Muscle of leg (tissue), 11 donors: ENCODE measurements around the gene RNF208. TPM values are rescaled to one million over a fixed set of nuclear protein-coding genes. Genes with fewer than 3 reads are reported as not detected.

Experiments used
- DNase-seq: peaks from one replicate; pipeline ENCODE4 v3.0.0; 2013
- H3K27ac ChIP-seq: one replicate; pipeline ENCODE4 v1.5.1; 2013; ENCODE audit warnings: mild to moderate bottlenecking, low read length, control low read depth
- H3K27me3 ChIP-seq: one replicate; pipeline ENCODE4 v1.6.1; 2013; ENCODE audit warnings: low read length; ENCODE audit not compliant: control insufficient read depth, insufficient read depth
- H3K36me3 ChIP-seq: one replicate; pipeline ENCODE4 v1.6.1; 2013; ENCODE audit warnings: low read length; ENCODE audit not compliant: control insufficient read depth, insufficient read depth
- H3K4me1 ChIP-seq: one replicate; pipeline ENCODE4 v1.6.1; 2013; ENCODE audit warnings: low read length; ENCODE audit not compliant: control insufficient read depth, insufficient read depth
- H3K4me3 ChIP-seq: one replicate; pipeline ENCODE4 v1.5.1; 2013; ENCODE audit warnings: low read length, control low read depth
- H3K9me3 ChIP-seq: replicated peaks from 2 replicates; pipeline ENCODE4 v1.6.1; 2013; ENCODE audit warnings: low read depth, low read length; ENCODE audit not compliant: control insufficient read depth
- WGBS: methylation state at CpG from one replicate; pipeline ENCODE4 v1.1.5; 2013; ENCODE audit warnings: missing lambda C conversion rate; ENCODE audit not compliant: insufficient coverage; 5-methylcytosine and 5-hydroxymethylcytosine counted together
- polyA plus RNA-seq, 8 donors: library from polyadenylated mRNA; unstranded; fragments of 120-200 nt; gene quantifications; one replicate each; pipeline versions ENCODE4 v1.2.1 to v1.2.3, GENCODE V29; 2013; ENCODE audit warnings: inconsistent platforms in 1 of 8, low replicate concordance in 1 of 8; ENCODE audit not compliant: insufficient read length in 8 of 8, insufficient read depth in 1 of 8
- total RNA-seq: library from RNA; stranded (reverse); fragments of 120-200 nt; gene quantifications from one replicate; pipeline ENCODE4 v1.2.4, GENCODE V29; 2013

Gene RNF208
- total and polyA plus RNA-seq, 9 donors: 0.18 to 5.1 (median 2.6) TPM

DNA sequence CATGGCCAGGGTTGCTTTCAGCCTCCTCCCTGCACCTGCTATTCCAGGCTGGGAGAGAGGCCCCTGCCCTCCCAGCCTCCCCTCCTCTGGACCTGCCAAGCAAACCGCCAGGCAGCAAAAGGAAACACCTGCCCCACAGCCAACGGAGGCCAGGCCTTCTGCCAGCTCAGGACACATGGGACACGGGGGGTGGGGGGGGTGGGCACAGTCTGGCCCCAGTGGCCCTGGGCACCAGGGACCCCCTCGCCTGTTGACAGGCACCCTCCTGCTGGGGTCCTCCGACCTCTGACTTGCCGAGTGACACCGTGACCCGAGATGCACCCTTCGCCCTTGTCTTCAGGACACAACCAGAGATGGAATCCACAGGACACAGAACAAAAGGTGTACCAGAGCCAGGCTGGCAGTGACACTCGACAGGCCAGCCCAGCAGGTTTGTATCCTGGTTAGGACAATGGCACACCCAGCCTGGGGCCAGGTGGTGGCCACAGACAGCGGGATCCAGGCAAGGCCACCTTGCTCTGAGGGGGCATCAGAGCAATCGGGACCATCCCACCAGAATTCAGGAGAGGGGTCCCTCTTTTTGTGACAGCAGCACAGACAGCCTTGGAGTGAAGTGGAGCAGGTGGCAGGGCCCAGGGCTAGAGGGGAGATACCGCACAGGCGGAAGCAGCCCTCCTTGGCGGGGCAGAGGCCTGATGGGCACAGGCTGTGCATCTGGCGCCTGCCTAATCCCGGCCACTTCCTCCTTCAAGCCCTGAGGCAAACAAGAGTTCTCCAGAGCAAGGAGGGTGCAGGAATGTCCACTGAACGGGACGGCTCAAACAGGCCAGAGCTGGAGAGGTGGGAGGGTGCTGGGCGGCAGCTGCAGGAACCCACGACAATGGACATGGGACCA is 48.9 kb downstream of the RNF208 start:
- WGBS: 68% methylated on average over 16 of the region's 21 CpGs
- peaks cover 53% of the 10 kb centered on the region for H3K27me3 ChIP-seq

DNA sequence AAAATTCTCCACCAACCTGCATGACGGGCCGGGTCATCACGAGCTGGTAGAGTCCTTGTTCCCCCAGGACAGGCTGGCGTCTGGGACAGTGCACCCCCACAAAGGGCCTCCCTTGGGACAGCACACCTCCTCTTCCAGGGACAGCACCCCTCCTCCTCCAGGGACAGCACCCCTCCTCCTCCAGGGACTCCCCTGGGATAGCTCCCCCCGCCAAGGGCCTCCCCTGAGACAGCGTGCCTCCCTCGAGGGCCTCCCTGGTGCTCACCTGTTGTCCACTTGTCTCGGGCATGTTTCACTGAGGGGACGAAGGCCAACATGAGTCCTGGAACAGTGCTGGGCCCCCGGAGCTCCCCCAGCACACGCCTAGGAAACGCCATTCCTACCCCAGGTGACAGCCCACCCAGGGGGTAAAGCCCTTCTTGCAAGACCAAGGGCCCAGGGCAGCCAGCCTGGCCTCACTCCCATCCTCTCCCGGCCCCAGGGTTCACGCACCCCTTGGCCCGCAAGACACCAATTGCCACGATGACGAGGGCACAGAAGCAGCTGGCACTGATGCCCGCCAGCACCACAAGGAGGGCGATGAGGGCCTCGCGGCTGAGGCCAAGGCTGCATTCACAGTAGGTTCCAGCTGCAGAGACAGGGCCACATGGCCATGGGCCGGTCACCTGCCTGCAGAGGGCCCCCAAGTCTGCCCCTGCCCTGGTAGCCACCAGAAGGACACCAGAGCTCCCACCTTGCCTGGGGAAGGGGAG is 50.7 kb downstream of the RNF208 start:
- DNase-seq: no peak
- no peak overlapping the region for H3K27ac ChIP-seq
- H3K9me3 ChIP-seq: no peaks in the 10 kb centered on the region
- no peak overlapping the region for H3K4me3 ChIP-seq
- no peaks in the 10 kb centered on the region for H3K36me3 ChIP-seq
- 82% methylated on average over 22 of the region's 22 CpGs for WGBS
- peaks cover 15% of the 10 kb centered on the region for H3K4me1 ChIP-seq
- H3K27me3 ChIP-seq: peaks cover 71% of the 10 kb centered on the region

More for the DNA sequence above, 48.9 kb downstream of the RNF208 start:
- Histone ChIP-seq H3K4me1 (peaks cover 9% of the 10 kb centered on the region), H3K36me3 (peaks cover 11% of the 10 kb centered on the region), H3K4me3 (no peak overlapping the region), H3K9me3 (no peaks in the 10 kb centered on the region), H3K27ac (no peak overlapping the region)
- DNase-seq: no peak

DNA sequence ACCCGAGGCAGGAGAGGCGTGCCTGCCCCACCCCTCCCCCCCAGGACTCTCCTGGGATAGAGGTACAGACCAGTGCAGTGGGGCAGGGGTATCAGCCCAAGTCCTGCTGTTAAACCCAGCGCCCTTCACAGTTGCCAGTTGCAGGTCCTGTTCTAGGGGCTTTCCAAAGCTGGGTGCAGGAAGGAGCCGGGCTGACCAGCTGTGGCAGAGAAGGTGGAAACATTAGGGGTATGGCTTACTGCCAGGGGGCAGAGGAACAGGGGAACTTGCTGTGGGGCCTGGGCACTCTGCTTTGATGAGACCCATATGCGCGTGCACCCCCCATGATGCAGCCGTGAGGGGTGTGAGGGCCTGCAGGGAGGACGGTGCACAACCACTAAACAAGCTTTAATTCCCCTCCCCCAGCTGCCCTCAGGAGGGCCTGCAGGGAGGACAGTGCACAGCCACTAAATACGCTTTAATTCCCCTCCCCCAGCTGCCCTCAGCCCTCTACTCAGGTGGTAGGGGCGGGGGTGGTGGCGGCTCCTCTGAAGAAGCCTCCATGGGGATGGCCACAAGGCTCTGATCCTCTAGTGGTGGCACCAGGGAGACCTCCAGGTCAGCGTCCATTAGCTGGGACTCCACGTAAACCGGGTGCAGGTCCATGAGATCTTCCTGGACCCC is 51.4 kb downstream of the RNF208 start:
- peaks cover 78% of the 10 kb centered on the region for H3K27me3 ChIP-seq
- WGBS: 59% methylated on average over 8 of the region's 14 CpGs
- H3K9me3 ChIP-seq: no peaks in the 10 kb centered on the region
- H3K27ac ChIP-seq: no peak overlapping the region
- no peak for DNase-seq
- H3K36me3 ChIP-seq: no peaks in the 10 kb centered on the region
- H3K4me1 ChIP-seq: peaks cover 15% of the 10 kb centered on the region
- H3K4me3 ChIP-seq: no peak overlapping the region

Other genes starting within 250 kb of the RNF208 start
Only the 30 nearest of the 32 such genes appear.
- 19.1 TPM for gene PAXX, start 229.8 kb downstream of the RNF208 start, total RNA-seq
- 10 to 100 TPM; 21.2 to 31.7 (median 27.3) TPM for gene PAXX, start 229.8 kb downstream of the RNF208 start, polyA plus RNA-seq
- gene CLIC3, start 225.7 kb downstream of the RNF208 start, total RNA-seq: 0.27 TPM
- 1 to 10 TPM in 2 of 8 donors, under 1 TPM in 6; 0.34 to 8.4 (median 0.64) TPM for gene CLIC3, start 225.7 kb downstream of the RNF208 start, polyA plus RNA-seq
- 8.3 TPM for gene ABCA2, start 194.0 kb downstream of the RNF208 start, total RNA-seq
- 10 to 100 TPM; 15.9 to 24.8 (median 19.0) TPM for gene ABCA2, start 194.0 kb downstream of the RNF208 start, polyA plus RNA-seq
- not detected for gene FUT7, start 190.2 kb downstream of the RNF208 start, total RNA-seq
- under 1 TPM in 4 of 8 donors, not detected in 4; 0.05 to 0.16 (median 0.10) TPM for gene FUT7, start 190.2 kb downstream of the RNF208 start, polyA plus RNA-seq
- 32.1 TPM for gene NPDC1, start 176.1 kb downstream of the RNF208 start, total RNA-seq
- 10 to 100 TPM; 38.4 to 63.4 (median 44.4) TPM for gene NPDC1, start 176.1 kb downstream of the RNF208 start, polyA plus RNA-seq
- 3.7 TPM for gene ENTPD2, start 168.2 kb downstream of the RNF208 start, total RNA-seq
- 10 to 100 TPM in 7 of 8 donors, 1 to 10 TPM in 1; 9.6 to 20.6 (median 13.6) TPM for gene ENTPD2, start 168.2 kb downstream of the RNF208 start, polyA plus RNA-seq
- 4.2 TPM for gene SAPCD2, start 151.7 kb downstream of the RNF208 start, total RNA-seq
- gene SAPCD2, start 151.7 kb downstream of the RNF208 start, polyA plus RNA-seq: 1 to 10 TPM; 3.4 to 7.2 (median 5.6) TPM
- 3.1 TPM for gene UAP1L1, start 144.7 kb downstream of the RNF208 start, total RNA-seq
- 1 to 10 TPM; 1.8 to 3.8 (median 2.0) TPM for gene UAP1L1, start 144.7 kb downstream of the RNF208 start, polyA plus RNA-seq
- gene MAN1B1, start 135.3 kb downstream of the RNF208 start, total RNA-seq: 40.7 TPM
- 10 to 100 TPM; 38.5 to 59.0 (median 45.8) TPM for gene MAN1B1, start 135.3 kb downstream of the RNF208 start, polyA plus RNA-seq
- gene DPP7, start 107.5 kb downstream of the RNF208 start, total RNA-seq: 29.7 TPM
- gene DPP7, start 107.5 kb downstream of the RNF208 start, polyA plus RNA-seq: 10 to 100 TPM; 23.9 to 43.9 (median 31.9) TPM
- gene GRIN1, start 83.1 kb downstream of the RNF208 start, total RNA-seq: not detected
- gene GRIN1, start 83.1 kb downstream of the RNF208 start, polyA plus RNA-seq: under 1 TPM in 4 of 8 donors, not detected in 4; 0.07 to 0.17 (median 0.11) TPM
- gene LRRC26, start 52.2 kb downstream of the RNF208 start, total RNA-seq: not detected
- under 1 TPM in 1 of 8 donors, not detected in 7; 0.14 TPM for gene LRRC26, start 52.2 kb downstream of the RNF208 start, polyA plus RNA-seq
- not detected for gene TMEM210, start 50.2 kb downstream of the RNF208 start, total RNA-seq
- not detected for gene TMEM210, start 50.2 kb downstream of the RNF208 start, polyA plus RNA-seq
- 20.4 TPM for gene ANAPC2, start 33.7 kb downstream of the RNF208 start, total RNA-seq
- 10 to 100 TPM; 23.5 to 41.6 (median 33.5) TPM for gene ANAPC2, start 33.7 kb downstream of the RNF208 start, polyA plus RNA-seq
- 52.9 TPM for gene SSNA1, start 33.6 kb downstream of the RNF208 start, total RNA-seq
- 10 to 100 TPM; 60.6 to 71.5 (median 68.2) TPM for gene SSNA1, start 33.6 kb downstream of the RNF208 start, polyA plus RNA-seq
- 4.6 TPM for gene TPRN, start 21.5 kb downstream of the RNF208 start, total RNA-seq
- 10 to 100 TPM in 5 of 8 donors, 1 to 10 TPM in 3; 7.6 to 14.6 (median 10.6) TPM for gene TPRN, start 21.5 kb downstream of the RNF208 start, polyA plus RNA-seq
- 25.2 TPM for gene TMEM203, start 16.6 kb downstream of the RNF208 start, total RNA-seq
- 10 to 100 TPM; 34.1 to 38.2 (median 36.6) TPM for gene TMEM203, start 16.6 kb downstream of the RNF208 start, polyA plus RNA-seq
- gene NDOR1, start 16.5 kb downstream of the RNF208 start, total RNA-seq: 3.1 TPM
- 10 to 100 TPM in 1 of 8 donors, 1 to 10 TPM in 7; 5.8 to 10.8 (median 8.2) TPM for gene NDOR1, start 16.5 kb downstream of the RNF208 start, polyA plus RNA-seq
- 0.18 TPM for gene CYSRT1, start 2.9 kb upstream of the RNF208 start, total RNA-seq
- 1 to 10 TPM in 7 of 8 donors, under 1 TPM in 1; 1.00 to 5.6 (median 3.2) TPM for gene CYSRT1, start 2.9 kb upstream of the RNF208 start, polyA plus RNA-seq
- not detected for gene RNF224, start 5.3 kb upstream of the RNF208 start, total RNA-seq
- gene RNF224, start 5.3 kb upstream of the RNF208 start, polyA plus RNA-seq: 1 to 10 TPM in 7 of 8 donors, under 1 TPM in 1; 0.68 to 7.4 (median 2.6) TPM
- gene SLC34A3, start 8.7 kb upstream of the RNF208 start, total RNA-seq: 0.04 TPM
- 1 to 10 TPM in 7 of 8 donors, under 1 TPM in 1; 0.47 to 3.6 (median 1.5) TPM for gene SLC34A3, start 8.7 kb upstream of the RNF208 start, polyA plus RNA-seq
- gene TUBB4B, start 19.0 kb upstream of the RNF208 start, total RNA-seq: 97.1 TPM
- gene TUBB4B, start 19.0 kb upstream of the RNF208 start, polyA plus RNA-seq: 100 to 1,000 TPM; 200 to 222 (median 217) TPM
- gene STPG3, start 29.0 kb upstream of the RNF208 start, total RNA-seq: not detected
- gene STPG3, start 29.0 kb upstream of the RNF208 start, polyA plus RNA-seq: under 1 TPM in 7 of 8 donors, not detected in 1; 0.15 to 0.79 (median 0.33) TPM
- 25.9 TPM for gene NELFB, start 33.1 kb upstream of the RNF208 start, total RNA-seq
- 10 to 100 TPM; 50.4 to 57.6 (median 52.9) TPM for gene NELFB, start 33.1 kb upstream of the RNF208 start, polyA plus RNA-seq
- 4.4 TPM for gene TOR4A, start 55.5 kb upstream of the RNF208 start, total RNA-seq
- 1 to 10 TPM; 3.6 to 9.3 (median 8.3) TPM for gene TOR4A, start 55.5 kb upstream of the RNF208 start, polyA plus RNA-seq
- gene NRARP, start 80.0 kb upstream of the RNF208 start, total RNA-seq: 2.5 TPM
- 1 to 10 TPM; 3.4 to 7.5 (median 5.8) TPM for gene NRARP, start 80.0 kb upstream of the RNF208 start, polyA plus RNA-seq
- 9.0 TPM for gene EXD3, start 200.9 kb upstream of the RNF208 start, total RNA-seq
- 10 to 100 TPM in 6 of 8 donors, 1 to 10 TPM in 2; 7.4 to 19.0 (median 11.8) TPM for gene EXD3, start 200.9 kb upstream of the RNF208 start, polyA plus RNA-seq
- gene NOXA1, start 201.2 kb upstream of the RNF208 start, total RNA-seq: 2.0 TPM
- 1 to 10 TPM in 7 of 8 donors, under 1 TPM in 1; 0.99 to 5.1 (median 2.6) TPM for gene NOXA1, start 201.2 kb upstream of the RNF208 start, polyA plus RNA-seq
- gene ENTPD8, start 219.1 kb upstream of the RNF208 start, total RNA-seq: 0.18 TPM
- gene ENTPD8, start 219.1 kb upstream of the RNF208 start, polyA plus RNA-seq: 1 to 10 TPM in 1 of 8 donors, under 1 TPM in 7; 0.35 to 1.2 (median 0.42) TPM
- 9.9 TPM for gene NSMF, start 237.1 kb upstream of the RNF208 start, total RNA-seq
- 10 to 100 TPM; 16.1 to 31.1 (median 23.0) TPM for gene NSMF, start 237.1 kb upstream of the RNF208 start, polyA plus RNA-seq